Progenitor cell of endocrine pancreas (in vitro differentiated cells): ENCODE measurements around the gene MST1R. TPM values are rescaled to one million over a fixed set of nuclear protein-coding genes. Genes with fewer than 3 reads are reported as not detected.

Experiments
- DNase-seq: peaks from one replicate; pipeline ENCODE4 v3.0.0; 2021; ENCODE audit warnings: low spot score; ENCODE audit not compliant: unreplicated experiment
- H3K27ac Mint-ChIP-seq: 2 replicates; pipeline ENCODE4 v1.8.0; 2021; ENCODE audit warnings: mild to moderate bottlenecking, moderate library complexity, mixed read lengths
- H3K27me3 Mint-ChIP-seq: 2 replicates; pipeline ENCODE4 v1.8.0; 2021; ENCODE audit warnings: mixed read lengths
- H3K36me3 Mint-ChIP-seq: 2 replicates; pipeline ENCODE4 v1.8.0; 2022; ENCODE audit warnings: mixed read lengths; ENCODE audit not compliant: insufficient read depth
- H3K4me1 Mint-ChIP-seq: 2 replicates; pipeline ENCODE4 v1.8.0; 2021; ENCODE audit warnings: low read depth, mixed read lengths
- H3K4me3 Mint-ChIP-seq: 2 replicates; pipeline ENCODE4 v1.8.0; 2021; ENCODE audit warnings: low read depth, mild to moderate bottlenecking, moderate library complexity, mixed read lengths
- H3K9me3 Mint-ChIP-seq: 2 replicates; pipeline ENCODE4 v1.8.0; 2021; ENCODE audit warnings: low read depth, mixed read lengths
- CTCF ChIP-seq: fragments of 200-600 bp; sonication (generic); IDR thresholded peaks from one replicate; pipeline ENCODE4 v1.5.0; 2021; ENCODE audit warnings: antibody characterized with exemption, mild to moderate bottlenecking; ENCODE audit not compliant: unreplicated experiment
- total RNA-seq: library from RNA; stranded (reverse); gene quantifications from 2 replicates; pipeline ENCODE4 v1.2.1, GENCODE V29; 2021

Gene MST1R
- total RNA-seq, 1 donor from 2014 or later = 4.4 TPM

GRCh38 chr3:49873623-49874022, 30.1 kb downstream of the MST1R start:
- Mint-ChIP-seq H3K36me3 (no peaks in the 10 kb centered on the region), H3K27ac (no peak overlapping the region), H3K4me1 (peaks cover 4% of the 10 kb centered on the region), H3K4me3 (no peak overlapping the region), H3K27me3 (peaks cover 28% of the 10 kb centered on the region), H3K9me3 (no peaks in the 10 kb centered on the region)
- TF ChIP-seq CTCF = no peak
- no peak for DNase-seq

GRCh38 chr3:49872801-49873281, 30.8 kb downstream of the MST1R start:
- DNase-seq = no peak
- Mint-ChIP-seq H3K27me3 (peaks cover 36% of the 10 kb centered on the region), H3K4me3 (no peak overlapping the region), H3K36me3 (no peaks in the 10 kb centered on the region), H3K27ac (no peak overlapping the region), H3K4me1 (peaks cover 4% of the 10 kb centered on the region), H3K9me3 (no peaks in the 10 kb centered on the region)
- no peak for TF ChIP-seq CTCF

- no peak for TF ChIP-seq CTCF
- H3K4me1 Mint-ChIP-seq = peaks cover 4% of the 10 kb centered on the region
- no peak overlapping the region for H3K27ac Mint-ChIP-seq
- H3K27me3 Mint-ChIP-seq = peaks cover 46% of the 10 kb centered on the region
- no peak for DNase-seq
- H3K9me3 Mint-ChIP-seq = no peaks in the 10 kb centered on the region
- H3K4me3 Mint-ChIP-seq = no peak overlapping the region
- H3K36me3 Mint-ChIP-seq = no peaks in the 10 kb centered on the region
Observed at GRCh38 chr3:49871531-49872153, 32.0 kb downstream of the MST1R start.

- Mint-ChIP-seq H3K4me1 (peaks cover 4% of the 10 kb centered on the region), H3K27ac (no peak within 1 kb of the TSS), H3K4me3 (peak within 1 kb of the TSS; percentile 31), H3K36me3 (no peaks in the 10 kb centered on the region), H3K9me3 (no peaks in the 10 kb centered on the region), H3K27me3 (peaks cover 59% of the 10 kb centered on the region)
- no peak for DNase-seq
- no peak for TF ChIP-seq CTCF
Observed at GRCh38 chr3:49869525-49870126, 34.0 kb downstream of the MST1R start, which contains the start of gene CAMKV. Gene CAMKV, minus strand, starts transcription at chr3:49869906. Its CDS starts 7,518 bp downstream, at chr3:49862388.

GRCh38 chr3:49868862-49869466, 34.7 kb downstream of the MST1R start:
- peaks cover 63% of the 10 kb centered on the region for H3K27me3 Mint-ChIP-seq
- H3K4me3 Mint-ChIP-seq = no peak overlapping the region
- no peaks in the 10 kb centered on the region for H3K9me3 Mint-ChIP-seq
- no peak for DNase-seq
- H3K36me3 Mint-ChIP-seq = no peaks in the 10 kb centered on the region
- no peak overlapping the region for H3K27ac Mint-ChIP-seq
- TF ChIP-seq CTCF = no peak
- H3K4me1 Mint-ChIP-seq = peaks cover 4% of the 10 kb centered on the region
